Neural progenitor cell (in vitro differentiated cells): ENCODE results near the gene PLPP3. TPM values are rescaled to one million over a fixed set of nuclear protein-coding genes. Genes with fewer than 3 reads are reported as not detected.

Source experiments
- DNase-seq: peaks from one replicate; pipeline ENCODE4 v3.0.0-alpha.2; 2016; ENCODE audit warnings: low spot score
- H2AFZ ChIP-seq: fragments of 200-600 bp; sonication (generic); replicated peaks from 2 replicates; pipeline ENCODE4 v1.6.1; 2016; ENCODE audit warnings: antibody characterized with exemption
- H3F3A ChIP-seq: fragments of 200-600 bp; sonication (generic); 2 replicates; pipeline ENCODE4 v1.6.1; 2016; ENCODE audit warnings: antibody characterized with exemption, low read depth
- H3K27ac ChIP-seq: fragments of 200-600 bp; sonication (generic); 2 replicates; pipeline ENCODE4 v1.5.1; 2016; ENCODE audit warnings: mild to moderate bottlenecking
- H3K27me3 ChIP-seq: fragments of 200-600 bp; sonication (generic); 2 replicates; pipeline ENCODE4 v1.6.1; 2016; ENCODE audit warnings: mild to moderate bottlenecking, moderate library complexity
- H3K36me3 ChIP-seq: fragments of 200-600 bp; sonication (generic); 2 replicates; pipeline ENCODE4 v1.5.1; 2016
- H3K4me1 ChIP-seq: fragments of 200-600 bp; sonication (generic); 2 replicates; pipeline ENCODE4 v1.6.1; 2016; ENCODE audit warnings: mixed run types
- H3K4me2 ChIP-seq: fragments of 200-600 bp; sonication (generic); 2 replicates; pipeline ENCODE4 v1.6.1; 2016
- H3K4me3 ChIP-seq: fragments of 200-600 bp; sonication (generic); 2 replicates; pipeline ENCODE4 v1.5.1; 2016
- H3K79me2 ChIP-seq: fragments of 200-600 bp; sonication (generic); 2 replicates; pipeline ENCODE4 v1.6.1; 2016; ENCODE audit warnings: low read depth
- H3K9ac ChIP-seq: fragments of 200-600 bp; sonication (generic); 2 replicates; pipeline ENCODE4 v1.6.1; 2016
- H3K9me3 ChIP-seq: fragments of 200-600 bp; sonication (generic); 2 replicates; pipeline ENCODE4 v1.5.1; 2016; ENCODE audit warnings: low read depth
- H4K20me1 ChIP-seq: fragments of 200-600 bp; sonication (generic); 2 replicates; pipeline ENCODE4 v1.6.1; 2016; ENCODE audit warnings: low read depth
- H3K27ac Mint-ChIP-seq: 3 replicates; pipeline ENCODE4 v1.8.0; 2021; ENCODE audit warnings: mixed read lengths
- H3K27me3 Mint-ChIP-seq: 2 replicates; pipeline ENCODE4 v1.8.0; 2022; ENCODE audit warnings: low read depth, mild to moderate bottlenecking, inconsistent platforms, moderate library complexity, mixed read lengths; ENCODE audit not compliant: insufficient read depth
- H3K36me3 Mint-ChIP-seq: 3 replicates; pipeline ENCODE4 v1.8.0; 2021; ENCODE audit warnings: mixed read lengths
- H3K4me1 Mint-ChIP-seq: 3 replicates; pipeline ENCODE4 v1.8.0; 2021; ENCODE audit warnings: mixed read lengths
- H3K4me3 Mint-ChIP-seq: 3 replicates; pipeline ENCODE4 v1.8.0; 2021; ENCODE audit warnings: mild to moderate bottlenecking, moderate library complexity, mixed read lengths
- H3K9me3 Mint-ChIP-seq: 3 replicates; pipeline ENCODE4 v1.8.0; 2020; ENCODE audit warnings: mixed read lengths
- EZH2 ChIP-seq: fragments of 200-600 bp; sonication (generic); IDR thresholded peaks from 2 replicates; pipeline ENCODE4 v1.6.1; 2017; ENCODE audit warnings: antibody characterized with exemption, mild to moderate bottlenecking, moderate library complexity
- EZH2phosphoT487 ChIP-seq: fragments of 200-600 bp; sonication (generic); IDR thresholded peaks from 2 replicates; pipeline ENCODE4 v1.6.1; 2017; ENCODE audit warnings: antibody characterized with exemption
- total RNA-seq: library from RNA; depleted of rRNA; stranded (reverse); fragments of >200 nt; gene quantifications from 2 replicates; pipeline ENCODE4 v1.2.3, GENCODE V29; 2015; ENCODE audit warnings: low replicate concordance
- TF ChIP-seq, protein P1 (sequence below): fragments of 200-600 bp; sonication (generic); IDR thresholded peaks from 2 replicates; pipeline ENCODE4 v1.5.1; 2017; ENCODE audit warnings: antibody characterized with exemption, mild to moderate bottlenecking

PLPP3 gene
- total RNA-seq, 1 donor from 2014 or later: 28.5 TPM

DNA sequence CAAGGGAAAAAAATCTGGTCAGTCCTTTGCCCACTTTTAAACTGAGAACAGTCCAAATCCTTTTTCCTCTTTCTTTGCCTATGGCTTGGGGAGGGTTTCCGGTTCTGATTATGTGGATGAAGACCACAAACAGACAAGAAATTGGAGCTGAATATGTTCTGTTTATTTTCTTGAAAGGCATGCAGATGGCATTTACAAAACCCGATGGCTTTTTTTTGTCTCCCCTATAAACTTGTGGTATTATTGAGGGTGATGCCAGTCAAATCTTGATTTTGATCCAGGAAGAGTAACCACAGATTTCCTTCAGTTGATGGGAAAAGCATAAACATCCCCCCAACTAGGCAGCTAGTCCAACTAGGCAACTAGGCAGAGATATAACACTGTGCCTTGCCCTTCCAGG lies 38.9 kb downstream of the PLPP3 start:
- H3K79me2 ChIP-seq: peaks cover 100% of the 10 kb centered on the region

DNA sequence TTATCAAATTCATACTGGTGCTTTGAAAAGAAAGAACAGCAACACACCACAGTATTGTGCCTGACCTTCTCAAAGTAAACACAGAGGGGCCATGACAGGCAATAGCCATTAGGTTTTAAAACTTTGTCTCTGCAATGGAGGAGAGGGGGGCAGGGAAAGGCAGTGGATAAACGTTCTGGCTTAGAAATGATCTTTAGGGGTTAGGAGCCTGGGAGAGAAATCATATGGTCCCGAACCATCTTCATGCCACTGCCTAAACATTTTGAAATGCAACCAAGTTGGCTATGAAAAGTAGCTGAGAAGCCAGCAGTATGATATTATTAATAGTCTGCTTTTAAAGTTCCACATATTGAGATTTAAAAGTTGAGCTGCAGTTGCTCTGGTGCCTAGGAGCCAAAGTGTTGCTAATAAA lies 39.8 kb downstream of the PLPP3 start:
- H2AFZ ChIP-seq: no peak overlapping the region
- peak overlapping the region; percentile 23 for H3K4me2 ChIP-seq
- peaks cover 4% of the 10 kb centered on the region for H3K36me3 ChIP-seq
- peaks cover 23% of the 10 kb centered on the region for H3K4me1 ChIP-seq
- Mint-ChIP-seq H3K27ac (no peak overlapping the region), H3K4me3 (no peak overlapping the region), H3K27me3 (no peaks in the 10 kb centered on the region), H3K36me3 (peaks cover 58% of the 10 kb centered on the region), H3K4me1 (peaks cover 26% of the 10 kb centered on the region), H3K9me3 (peaks cover 13% of the 10 kb centered on the region)
- no peak overlapping the region for H3K27ac ChIP-seq
- no peak overlapping the region for H3K4me3 ChIP-seq
- H3K27me3 ChIP-seq: no peaks in the 10 kb centered on the region
- no peak overlapping the region for H3K9ac ChIP-seq
- peaks cover 100% of the 10 kb centered on the region for H3K79me2 ChIP-seq
- H3F3A ChIP-seq: no peaks in the 10 kb centered on the region
- H3K9me3 ChIP-seq: no peaks in the 10 kb centered on the region
- TF ChIP-seq EZH2 (no peak), EZH2phosphoT487 (no peak)
- TF ChIP-seq, protein P1, sequence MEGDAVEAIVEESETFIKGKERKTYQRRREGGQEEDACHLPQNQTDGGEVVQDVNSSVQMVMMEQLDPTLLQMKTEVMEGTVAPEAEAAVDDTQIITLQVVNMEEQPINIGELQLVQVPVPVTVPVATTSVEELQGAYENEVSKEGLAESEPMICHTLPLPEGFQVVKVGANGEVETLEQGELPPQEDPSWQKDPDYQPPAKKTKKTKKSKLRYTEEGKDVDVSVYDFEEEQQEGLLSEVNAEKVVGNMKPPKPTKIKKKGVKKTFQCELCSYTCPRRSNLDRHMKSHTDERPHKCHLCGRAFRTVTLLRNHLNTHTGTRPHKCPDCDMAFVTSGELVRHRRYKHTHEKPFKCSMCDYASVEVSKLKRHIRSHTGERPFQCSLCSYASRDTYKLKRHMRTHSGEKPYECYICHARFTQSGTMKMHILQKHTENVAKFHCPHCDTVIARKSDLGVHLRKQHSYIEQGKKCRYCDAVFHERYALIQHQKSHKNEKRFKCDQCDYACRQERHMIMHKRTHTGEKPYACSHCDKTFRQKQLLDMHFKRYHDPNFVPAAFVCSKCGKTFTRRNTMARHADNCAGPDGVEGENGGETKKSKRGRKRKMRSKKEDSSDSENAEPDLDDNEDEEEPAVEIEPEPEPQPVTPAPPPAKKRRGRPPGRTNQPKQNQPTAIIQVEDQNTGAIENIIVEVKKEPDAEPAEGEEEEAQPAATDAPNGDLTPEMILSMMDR: no peak
- H4K20me1 ChIP-seq: peaks cover 17% of the 10 kb centered on the region
- no peak for DNase-seq

More for the DNA sequence above, 38.9 kb downstream of the PLPP3 start:
- TF ChIP-seq EZH2phosphoT487 (no peak), EZH2 (no peak)
- TF ChIP-seq, protein P1: no peak
- peaks cover 13% of the 10 kb centered on the region for H3K9me3 Mint-ChIP-seq
- Histone ChIP-seq H4K20me1 (peaks cover 23% of the 10 kb centered on the region), H3K4me1 (peaks cover 25% of the 10 kb centered on the region), H3K4me3 (no peak overlapping the region), H3F3A (no peaks in the 10 kb centered on the region), H3K27ac (no peak overlapping the region), H2AFZ (no peak overlapping the region), H3K36me3 (no peaks in the 10 kb centered on the region), H3K9ac (no peak overlapping the region), H3K27me3 (no peaks in the 10 kb centered on the region), H3K4me2 (no peak overlapping the region), H3K9me3 (no peaks in the 10 kb centered on the region)
- no peak overlapping the region for H3K4me3 Mint-ChIP-seq
- no peak overlapping the region for H3K27ac Mint-ChIP-seq
- no peak for DNase-seq
- H3K27me3 Mint-ChIP-seq: no peaks in the 10 kb centered on the region
- H3K4me1 Mint-ChIP-seq: peaks cover 28% of the 10 kb centered on the region
- peaks cover 51% of the 10 kb centered on the region for H3K36me3 Mint-ChIP-seq

DNA sequence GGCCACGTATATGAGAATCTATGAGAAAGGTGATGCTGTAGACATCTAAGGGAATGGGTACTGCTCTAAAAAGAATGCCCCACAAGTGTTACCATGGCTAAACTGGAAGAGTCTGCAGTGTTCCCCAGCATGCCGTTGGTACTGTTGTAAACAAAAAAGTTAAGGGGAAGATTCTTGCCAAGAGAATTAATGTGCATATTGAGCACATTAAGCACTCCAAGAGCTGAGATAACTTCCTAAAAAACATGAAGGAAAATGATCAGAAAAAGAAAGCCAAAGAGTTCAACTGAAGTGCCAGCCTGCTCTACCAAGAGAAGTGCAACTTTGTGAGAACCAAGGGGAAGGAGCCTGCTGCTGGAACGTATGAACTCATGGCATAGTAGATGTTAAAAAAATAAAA lies 40.8 kb downstream of the PLPP3 start:
- peaks cover 20% of the 10 kb centered on the region for H3K4me1 ChIP-seq
- H4K20me1 ChIP-seq: peaks cover 17% of the 10 kb centered on the region
- H3K9ac ChIP-seq: no peak overlapping the region
- Mint-ChIP-seq H3K4me1 (peaks cover 26% of the 10 kb centered on the region), H3K27me3 (no peaks in the 10 kb centered on the region), H3K4me3 (no peak overlapping the region), H3K9me3 (peaks cover 13% of the 10 kb centered on the region), H3K36me3 (peaks cover 64% of the 10 kb centered on the region), H3K27ac (no peak overlapping the region)
- no peaks in the 10 kb centered on the region for H3K9me3 ChIP-seq
- no peaks in the 10 kb centered on the region for H3F3A ChIP-seq
- DNase-seq: no peak
- H2AFZ ChIP-seq: no peak overlapping the region
- TF ChIP-seq EZH2: no peak
- no peak for TF ChIP-seq EZH2phosphoT487
- TF ChIP-seq, protein P1: no peak
- H3K4me3 ChIP-seq: no peak overlapping the region
- H3K79me2 ChIP-seq: peaks cover 99% of the 10 kb centered on the region
- no peaks in the 10 kb centered on the region for H3K27me3 ChIP-seq
- H3K27ac ChIP-seq: no peak overlapping the region
- H3K36me3 ChIP-seq: peaks cover 4% of the 10 kb centered on the region
- no peak overlapping the region for H3K4me2 ChIP-seq
